ENCODE measurements around the gene CFAP61.

DNA sequence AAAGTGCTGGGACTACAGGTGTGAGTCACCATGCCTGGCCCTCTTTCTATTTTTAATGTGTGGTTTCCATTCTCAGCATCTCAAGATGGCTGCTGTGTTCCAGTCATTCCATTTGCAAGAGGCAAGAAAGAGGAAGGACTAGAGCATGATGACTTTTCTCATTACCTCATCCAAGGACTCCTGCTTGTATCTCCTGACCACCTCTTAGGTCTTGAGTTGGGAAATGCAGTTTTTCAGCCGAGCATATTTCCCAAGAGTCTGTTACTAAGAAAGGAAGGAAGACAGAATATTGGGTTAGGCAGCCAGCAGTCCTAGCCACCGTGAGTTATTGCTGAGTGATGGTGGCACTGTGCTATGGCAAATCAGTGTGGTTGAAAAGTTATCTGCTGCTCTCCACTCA, 207.2 kb downstream of the CFAP61 start:
- no peak for TF ChIP-seq POLR2A (IDR thresholded peaks at IDR 0.05)
- TF ChIP-seq, protein P1, sequence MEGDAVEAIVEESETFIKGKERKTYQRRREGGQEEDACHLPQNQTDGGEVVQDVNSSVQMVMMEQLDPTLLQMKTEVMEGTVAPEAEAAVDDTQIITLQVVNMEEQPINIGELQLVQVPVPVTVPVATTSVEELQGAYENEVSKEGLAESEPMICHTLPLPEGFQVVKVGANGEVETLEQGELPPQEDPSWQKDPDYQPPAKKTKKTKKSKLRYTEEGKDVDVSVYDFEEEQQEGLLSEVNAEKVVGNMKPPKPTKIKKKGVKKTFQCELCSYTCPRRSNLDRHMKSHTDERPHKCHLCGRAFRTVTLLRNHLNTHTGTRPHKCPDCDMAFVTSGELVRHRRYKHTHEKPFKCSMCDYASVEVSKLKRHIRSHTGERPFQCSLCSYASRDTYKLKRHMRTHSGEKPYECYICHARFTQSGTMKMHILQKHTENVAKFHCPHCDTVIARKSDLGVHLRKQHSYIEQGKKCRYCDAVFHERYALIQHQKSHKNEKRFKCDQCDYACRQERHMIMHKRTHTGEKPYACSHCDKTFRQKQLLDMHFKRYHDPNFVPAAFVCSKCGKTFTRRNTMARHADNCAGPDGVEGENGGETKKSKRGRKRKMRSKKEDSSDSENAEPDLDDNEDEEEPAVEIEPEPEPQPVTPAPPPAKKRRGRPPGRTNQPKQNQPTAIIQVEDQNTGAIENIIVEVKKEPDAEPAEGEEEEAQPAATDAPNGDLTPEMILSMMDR (IDR thresholded peaks at IDR 0.05) = no peak
- no peak for TF ChIP-seq POLR2AphosphoS5 (IDR thresholded peaks at IDR 0.05)

Data from breast epithelium (tissue), 3 donors.